ENCODE data around the gene SLC6A18.

DNA sequence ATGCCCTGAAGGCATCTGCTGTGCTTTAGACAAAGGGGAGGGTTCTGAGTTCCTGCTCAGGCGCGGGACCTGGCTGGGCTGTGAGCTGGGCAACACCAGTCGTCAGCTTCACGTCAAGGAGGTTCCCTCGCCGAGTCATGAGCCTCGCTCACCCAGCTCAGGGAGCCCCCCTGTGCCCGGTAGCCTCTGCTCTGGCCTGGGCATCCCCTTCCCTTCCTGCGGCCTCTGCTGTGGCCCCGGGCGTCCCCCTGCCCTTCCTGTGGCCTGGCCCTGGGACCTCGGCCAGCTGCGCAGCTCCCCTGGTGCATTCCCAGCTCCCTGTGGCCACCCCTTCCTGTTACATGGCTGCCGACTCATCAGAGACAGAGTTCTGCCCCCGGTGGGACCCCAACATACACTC lies 39.8 kb downstream of the SLC6A18 start:
- TF ChIP-seq ZBTB26 (tag by site-specific recombination; optimal IDR thresholded peaks at IDR 0.05) (no peak), CTCF (tag by site-specific recombination; IDR thresholded peaks at IDR 0.05) (no peak), ZNF433 (tag by site-specific recombination; IDR thresholded peaks at IDR 0.05; ENCODE audit: low read depth) (no peak), ZNF266 (tag by site-specific recombination; IDR thresholded peaks at IDR 0.05; ENCODE audit: low read depth) (no peak), ZNF585B (tag by site-specific recombination; IDR thresholded peaks at IDR 0.05) (no peak)
- TF ChIP-seq, protein P1, sequence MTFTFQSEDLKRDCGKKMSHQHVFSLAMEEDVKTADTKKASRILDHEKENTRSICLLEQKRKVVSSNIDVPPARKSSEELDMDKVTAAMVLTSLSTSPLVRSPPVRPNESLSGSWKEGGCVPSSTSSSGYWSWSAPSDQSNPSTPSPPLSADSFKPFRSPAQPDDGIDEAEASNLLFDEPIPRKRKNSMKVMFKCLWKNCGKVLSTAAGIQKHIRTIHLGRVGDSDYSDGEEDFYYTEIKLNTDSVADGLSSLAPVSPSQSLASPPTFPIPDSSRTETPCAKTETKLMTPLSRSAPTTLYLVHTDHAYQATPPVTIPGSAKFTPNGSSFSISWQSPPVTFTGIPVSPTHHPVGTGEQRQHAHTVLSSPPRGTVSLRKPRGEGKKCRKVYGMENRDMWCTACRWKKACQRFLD (tag by site-specific recombination; IDR thresholded peaks at IDR 0.05) = no peak
- TF ChIP-seq, protein P2, sequence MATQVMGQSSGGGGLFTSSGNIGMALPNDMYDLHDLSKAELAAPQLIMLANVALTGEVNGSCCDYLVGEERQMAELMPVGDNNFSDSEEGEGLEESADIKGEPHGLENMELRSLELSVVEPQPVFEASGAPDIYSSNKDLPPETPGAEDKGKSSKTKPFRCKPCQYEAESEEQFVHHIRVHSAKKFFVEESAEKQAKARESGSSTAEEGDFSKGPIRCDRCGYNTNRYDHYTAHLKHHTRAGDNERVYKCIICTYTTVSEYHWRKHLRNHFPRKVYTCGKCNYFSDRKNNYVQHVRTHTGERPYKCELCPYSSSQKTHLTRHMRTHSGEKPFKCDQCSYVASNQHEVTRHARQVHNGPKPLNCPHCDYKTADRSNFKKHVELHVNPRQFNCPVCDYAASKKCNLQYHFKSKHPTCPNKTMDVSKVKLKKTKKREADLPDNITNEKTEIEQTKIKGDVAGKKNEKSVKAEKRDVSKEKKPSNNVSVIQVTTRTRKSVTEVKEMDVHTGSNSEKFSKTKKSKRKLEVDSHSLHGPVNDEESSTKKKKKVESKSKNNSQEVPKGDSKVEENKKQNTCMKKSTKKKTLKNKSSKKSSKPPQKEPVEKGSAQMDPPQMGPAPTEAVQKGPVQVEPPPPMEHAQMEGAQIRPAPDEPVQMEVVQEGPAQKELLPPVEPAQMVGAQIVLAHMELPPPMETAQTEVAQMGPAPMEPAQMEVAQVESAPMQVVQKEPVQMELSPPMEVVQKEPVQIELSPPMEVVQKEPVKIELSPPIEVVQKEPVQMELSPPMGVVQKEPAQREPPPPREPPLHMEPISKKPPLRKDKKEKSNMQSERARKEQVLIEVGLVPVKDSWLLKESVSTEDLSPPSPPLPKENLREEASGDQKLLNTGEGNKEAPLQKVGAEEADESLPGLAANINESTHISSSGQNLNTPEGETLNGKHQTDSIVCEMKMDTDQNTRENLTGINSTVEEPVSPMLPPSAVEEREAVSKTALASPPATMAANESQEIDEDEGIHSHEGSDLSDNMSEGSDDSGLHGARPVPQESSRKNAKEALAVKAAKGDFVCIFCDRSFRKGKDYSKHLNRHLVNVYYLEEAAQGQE (tag by site-specific recombination; IDR thresholded peaks at IDR 0.05) = no peak
